IMR-90 (cell line): ENCODE data around the gene CXCL1. TPM values are rescaled to one million over a fixed set of nuclear protein-coding genes. Genes with fewer than 3 reads are reported as not detected.

Source experiments
- ATAC-seq: fragments of 200-7000 bp; cut with Tn5 transposase; 2 replicates; pipeline ENCODE4 v1.9.1; 2020; ENCODE audit warnings: low read depth, mild to moderate bottlenecking, moderate library complexity
- BruUV-seq: library from RNA; stranded (reverse); fragments of 400-500 nt; replicated peaks from 2 replicates; lab custom pipeline; 2021; lab: Mats Ljungman, UMichigan
- CTCF ChIA-PET: fragments of 300-600 bp; formaldehyde crosslinking; extraction: SDS; loops from one replicate; lab custom pipeline; 2021; ENCODE audit warnings: antibody characterized with exemption; lab: Yijun Ruan, JAX
- POLR2A ChIA-PET: fragments of 300-600 bp; sonication (Branson Sonifier 250); formaldehyde crosslinking; loops from one replicate; lab custom pipeline; 2022; ENCODE audit warnings: antibody characterized with exemption; ENCODE audit not compliant: unreplicated experiment; lab: Charles Lee
- DNase-seq: peaks from one replicate; pipeline ENCODE4 v3.0.0; 2013
- H2AFZ ChIP-seq: replicated peaks from 2 replicates; pipeline ENCODE3; 2013; ENCODE audit warnings: low read length, mild to moderate bottlenecking; ENCODE audit not compliant: poor library complexity
- H2AK5ac ChIP-seq: 2 replicates; pipeline ENCODE4 v1.6.1; 2013; ENCODE audit warnings: low read depth, low read length, inconsistent platforms
- H2AK9ac ChIP-seq: replicated peaks from 2 replicates; pipeline ENCODE3; 2013; ENCODE audit warnings: mild to moderate bottlenecking, low read depth, low read length, moderate library complexity; ENCODE audit not compliant: poor library complexity
- H2BK120ac ChIP-seq: 2 replicates; pipeline ENCODE4 v1.6.1; 2013; ENCODE audit warnings: low read depth, low read length, inconsistent platforms
- H2BK15ac ChIP-seq: 3 replicates; pipeline ENCODE4 v1.6.1; 2013; ENCODE audit warnings: low read depth, low read length, inconsistent platforms
- H2BK20ac ChIP-seq: 2 replicates; pipeline ENCODE4 v1.6.1; 2013; ENCODE audit warnings: low read depth, mild to moderate bottlenecking, inconsistent platforms, low read length, moderate library complexity
- H2BK5ac ChIP-seq: 2 replicates; pipeline ENCODE4 v1.6.1; 2013; ENCODE audit warnings: mild to moderate bottlenecking, low read depth, low read length, inconsistent platforms; ENCODE audit not compliant: poor library complexity, severe bottlenecking
- H3K14ac ChIP-seq: replicated peaks from 2 replicates; pipeline ENCODE4 v1.6.1; 2013; ENCODE audit warnings: low read depth, low read length, inconsistent platforms
- H3K18ac ChIP-seq: 2 replicates; pipeline ENCODE4 v1.6.1; 2013; ENCODE audit warnings: low read depth, low read length, control low read depth
- H3K23ac ChIP-seq: 2 replicates; pipeline ENCODE4 v1.6.1; 2013; ENCODE audit warnings: low read depth, low read length, inconsistent platforms
- H3K27ac ChIP-seq: 2 replicates; pipeline ENCODE4 v1.5.1; 2013; ENCODE audit warnings: mild to moderate bottlenecking, control low read depth, low read length; ENCODE audit not compliant: insufficient read depth
- H3K27me3 ChIP-seq: 2 replicates; pipeline ENCODE4 v1.6.1; 2013; ENCODE audit warnings: low read length; ENCODE audit not compliant: control insufficient read depth, insufficient read depth
- H3K36me3 ChIP-seq: 2 replicates; pipeline ENCODE4 v1.6.1; 2013; ENCODE audit warnings: low read length, mixed read lengths; ENCODE audit not compliant: control insufficient read depth, insufficient read depth
- H3K4ac ChIP-seq: 2 replicates; pipeline ENCODE4 v1.6.1; 2013; ENCODE audit warnings: low read depth, low read length, inconsistent platforms
- H3K4me1 ChIP-seq: 2 replicates; pipeline ENCODE4 v1.6.1; 2013; ENCODE audit warnings: low read length, mixed read lengths; ENCODE audit not compliant: control insufficient read depth, insufficient read depth
- H3K4me2 ChIP-seq: 2 replicates; pipeline ENCODE4 v1.6.1; 2013; ENCODE audit warnings: low read depth, mild to moderate bottlenecking, control low read depth, low read length, moderate library complexity
- H3K4me3 ChIP-seq: 2 replicates; pipeline ENCODE4 v1.5.1; 2013; ENCODE audit warnings: low read depth, mild to moderate bottlenecking, control low read depth, low read length, moderate library complexity; ENCODE audit not compliant: insufficient read depth
- H3K56ac ChIP-seq: 2 replicates; pipeline ENCODE4 v1.6.1; 2013; ENCODE audit warnings: low read length, inconsistent platforms; ENCODE audit not compliant: insufficient read depth; ENCODE audit errors: extremely low read depth
- H3K79me1 ChIP-seq, 2 experiments: 2 replicates each; pipeline ENCODE4 v1.6.1; 2013; ENCODE audit warnings: low read length in 2 of 2, inconsistent platforms in 1 of 2, low read depth in 1 of 2
- H3K9ac ChIP-seq: 2 replicates; pipeline ENCODE4 v1.6.1; 2013; ENCODE audit warnings: low read depth, low read length, control low read depth
- H3K9me1 ChIP-seq: 2 replicates; pipeline ENCODE4 v1.6.1; 2013; ENCODE audit warnings: low read length, inconsistent platforms; ENCODE audit not compliant: insufficient read depth
- H3K9me3 ChIP-seq: 2 replicates; pipeline ENCODE4 v1.6.1; 2013; ENCODE audit warnings: low read length; ENCODE audit not compliant: control insufficient read depth, insufficient read depth
- H4K20me1 ChIP-seq: 2 replicates; pipeline ENCODE4 v1.6.1; 2013; ENCODE audit warnings: low read length, inconsistent platforms; ENCODE audit not compliant: insufficient read depth
- H4K5ac ChIP-seq: 2 replicates; pipeline ENCODE4 v1.6.1; 2013; ENCODE audit warnings: mild to moderate bottlenecking, low read depth, low read length, control low read depth
- H4K8ac ChIP-seq, 2 experiments: 2 replicates each; pipeline ENCODE4 v1.6.1; 2013; ENCODE audit warnings: low read depth in 2 of 2, low read length in 2 of 2, control low read depth in 1 of 2, inconsistent platforms in 1 of 2
- H4K91ac ChIP-seq: 2 replicates; pipeline ENCODE4 v1.6.1; 2013; ENCODE audit warnings: low read depth, low read length, inconsistent platforms; ENCODE audit not compliant: insufficient read depth
- BHLHE40 ChIP-seq: fragments of 150-350 bp; IDR thresholded peaks from 2 replicates; pipeline ENCODE4 v1.6.1; 2016; ENCODE audit warnings: mild to moderate bottlenecking, low read depth, low read length
- CEBPB ChIP-seq: IDR thresholded peaks from 2 replicates; pipeline ENCODE4 v1.6.1; 2012; ENCODE audit warnings: low read depth, low read length, improper control_type of control experiment
- CHD1 ChIP-seq: IDR thresholded peaks from 2 replicates; pipeline ENCODE4 v1.6.1; 2012; ENCODE audit warnings: low read depth, low read length, improper control_type of control experiment
- CTCF ChIP-seq: conservative IDR thresholded peaks from 2 replicates; pipeline ENCODE4 v1.5.1; 2012; ENCODE audit warnings: mild to moderate bottlenecking, low read depth, low read length, improper control_type of control experiment
- ELK1 ChIP-seq: fragments of 150-350 bp; IDR thresholded peaks from 2 replicates; pipeline ENCODE4 v1.6.1; 2016; ENCODE audit warnings: low read depth, mild to moderate bottlenecking, low read length, moderate library complexity, borderline replicate concordance
- FOS ChIP-seq: fragments of 150-350 bp; IDR thresholded peaks from 2 replicates; pipeline ENCODE4 v1.6.1; 2016; ENCODE audit warnings: low read depth, low read length
- MAFK ChIP-seq: IDR thresholded peaks from 2 replicates; pipeline ENCODE4 v1.6.1; 2012; ENCODE audit warnings: low read depth, low read length, improper control_type of control experiment
- MAZ ChIP-seq: IDR thresholded peaks from 2 replicates; pipeline ENCODE4 v1.6.1; 2012; ENCODE audit warnings: low read depth, mild to moderate bottlenecking, low read length, improper control_type of control experiment, moderate library complexity, borderline replicate concordance
- MXI1 ChIP-seq: IDR thresholded peaks from 2 replicates; pipeline ENCODE4 v1.6.1; 2012; ENCODE audit warnings: low read depth, mild to moderate bottlenecking, low read length, moderate library complexity, borderline replicate concordance
- NFE2L2 ChIP-seq: fragments of 150-350 bp; IDR thresholded peaks from 2 replicates; pipeline ENCODE4 v1.6.1; 2016; ENCODE audit warnings: low read depth, mild to moderate bottlenecking, low read length
- POLR2A ChIP-seq: IDR thresholded peaks from 2 replicates; pipeline ENCODE4 v1.6.1; 2012; ENCODE audit warnings: mild to moderate bottlenecking, low read depth, low read length
- RAD21 ChIP-seq: IDR thresholded peaks from 2 replicates; pipeline ENCODE4 v1.6.1; 2012; ENCODE audit warnings: low read length, improper control_type of control experiment
- RCOR1 ChIP-seq: IDR thresholded peaks from 2 replicates; pipeline ENCODE4 v1.6.1; 2012; ENCODE audit warnings: mild to moderate bottlenecking, low read length, improper control_type of control experiment; ENCODE audit not compliant: insufficient replicate concordance
- RFX5 ChIP-seq: IDR thresholded peaks from 2 replicates; pipeline ENCODE4 v1.8.0; 2012; ENCODE audit warnings: low read depth, mild to moderate bottlenecking, low read length, moderate library complexity
- SMC3 ChIP-seq: fragments of 150-350 bp; IDR thresholded peaks from 2 replicates; pipeline ENCODE4 v1.6.1; 2016; ENCODE audit warnings: low read depth, mild to moderate bottlenecking, antibody characterized with exemption, low read length, moderate library complexity
- USF2 ChIP-seq: fragments of 150-350 bp; IDR thresholded peaks from 2 replicates; pipeline ENCODE4 v1.6.1; 2017; ENCODE audit warnings: mild to moderate bottlenecking, antibody characterized with exemption, low read length, low read depth
- dilution Hi-C: fragments of 300-500 bp; cut with HindIII; formaldehyde crosslinking; loops from one replicate; pipeline ENCODE4 v1.14.3; 2018; ENCODE audit warnings: low sequenced_read_pairs; ENCODE audit not compliant: unreplicated experiment
- in situ Hi-C: fragments of 300-500 bp; cut with MboI; formaldehyde crosslinking; loops from 3 replicates; pipeline ENCODE4 v1.14.3; 2019; ENCODE audit warnings: low sequenced_read_pairs, inconsistent platforms, mixed read lengths
- intact Hi-C: fragments of 100-400 bp; cut with micrococcal nuclease; formaldehyde crosslinking; loops from 2 replicates; pipeline ENCODE4 v1.10.0; 2022
- polyA plus RNA-seq, 3 experiments: library from polyadenylated mRNA; depleted of rRNA; stranded (reverse); fragments of >200 nt; gene quantifications; 2 replicates each; pipeline ENCODE4 v1.2.3, GENCODE V29; 2012; ENCODE audit warnings: low replicate concordance in 1 of 3
- total RNA-seq: library from RNA; depleted of rRNA; stranded (reverse); fragments of >200 nt; gene quantifications from 2 replicates; pipeline ENCODE4 v1.2.3, GENCODE V29; 2012

The CXCL1 gene
- total and polyA plus RNA-seq, 2 of the 4 experiments (the other 2 are of a cell fraction) = 2.0 TPM; not detected in 1

- H4K20me1 ChIP-seq = peaks cover 3% of the 10 kb centered on the region; the same call in 1 of the 2 replicates
- H3K27me3 ChIP-seq = peaks cover 25% of the 10 kb centered on the region
- DNase-seq (no peak), ATAC-seq (peak; percentile 48)
- no peak overlapping the region for H3K23ac ChIP-seq
- no peak overlapping the region for H3K4ac ChIP-seq
- H3K9me1 ChIP-seq = peaks cover 3% of the 10 kb centered on the region; the same call in 1 of the 2 replicates
- ChIA-PET CTCF (no interaction called here), POLR2A (no interaction called here)
- no peak overlapping the region for H3K56ac ChIP-seq
- H2AFZ ChIP-seq = no peak overlapping the region
- H2BK15ac ChIP-seq = no peak overlapping the region
- H4K5ac ChIP-seq = peak overlapping the region; percentile 20; the same call in 1 of the 2 replicates
- H2BK120ac ChIP-seq = no peak overlapping the region
- no peak overlapping the region for H2AK5ac ChIP-seq
- dilution Hi-C loops = no loop called here
- in situ Hi-C loops = no loop called here
- intact Hi-C loops = no loop called here
- H3K4me1 ChIP-seq = peaks cover 5% of the 10 kb centered on the region
- H3K14ac ChIP-seq = no peak overlapping the region
- no peak overlapping the region for H3K4me2 ChIP-seq
- H3K18ac ChIP-seq = peak overlapping the region; percentile 41; the same call in 1 of the 2 replicates
- BruUV-seq = no TSS peak
- H2BK5ac ChIP-seq = no peak overlapping the region
- no peak overlapping the region for H4K91ac ChIP-seq
- no peak overlapping the region for H3K4me3 ChIP-seq
- H3K27ac ChIP-seq = no peak overlapping the region; the same call in 1 of the 2 replicates
- H2BK20ac ChIP-seq = no peak overlapping the region
- H3K9ac ChIP-seq = no peak overlapping the region
- TF ChIP-seq MAZ (no peak), USF2 (no peak), FOS (no peak), CTCF (no peak), CHD1 (no peak), RAD21 (no peak), MAFK (no peak), CEBPB (no peak), BHLHE40 (no peak), RFX5 (no peak), POLR2A (no peak), SMC3 (no peak), NFE2L2 (no peak), ELK1 (no peak), RCOR1 (no peak), MXI1 (no peak)
- H2AK9ac ChIP-seq = no peak overlapping the region
- no peak overlapping the region for H4K8ac ChIP-seq
- no peaks in the 10 kb centered on the region for H3K79me1 ChIP-seq
- H3K9me3 ChIP-seq = peaks cover 3% of the 10 kb centered on the region; the same call in 1 of the 2 replicates
- no peaks in the 10 kb centered on the region for H3K36me3 ChIP-seq
These were observed 42.6 kb downstream of the CXCL1 start for GRCh38 chr4:73911746-73912145.
